Activated T-helper 17 cell treated with anti-CD3 and anti-CD28 coated beads, Interleukin-2, amount 50 U/mL, for 72 hours (primary cell): ENCODE results near the gene MRRF. TPM values are rescaled to one million over a fixed set of nuclear protein-coding genes. Genes with fewer than 3 reads are reported as not detected.

ENCODE experiments used
- ATAC-seq: fragments of 150-1000 bp; cut with Tn5 transposase; replicated peaks from 2 replicates; pipeline ENCODE4 v1.10.0; 2021; ENCODE audit warnings: mild to moderate bottlenecking, moderate library complexity
- H3K27ac Mint-ChIP-seq: one replicate; pipeline ENCODE4 v1.8.0; 2022; ENCODE audit warnings: mixed read lengths
- H3K27me3 Mint-ChIP-seq: one replicate; pipeline ENCODE4 v1.8.0; 2022; ENCODE audit warnings: mixed read lengths
- H3K36me3 Mint-ChIP-seq: one replicate; pipeline ENCODE4 v1.8.0; 2022; ENCODE audit warnings: low read depth, mild to moderate bottlenecking, mixed read lengths
- H3K4me1 Mint-ChIP-seq: one replicate; pipeline ENCODE4 v1.8.0; 2022; ENCODE audit warnings: mixed read lengths
- H3K4me3 Mint-ChIP-seq: one replicate; pipeline ENCODE4 v1.8.0; 2022; ENCODE audit warnings: mild to moderate bottlenecking, mixed read lengths
- H3K9me3 Mint-ChIP-seq: one replicate; pipeline ENCODE4 v1.8.0; 2022; ENCODE audit warnings: mixed read lengths
- total RNA-seq, 2 donors: library from RNA; stranded (reverse); gene quantifications; one replicate each; pipeline ENCODE4 v1.2.3, GENCODE V29; 2022

Gene MRRF
- total RNA-seq, 2 donors from 2014 or later = 42.7 to 51.3 TPM

DNA sequence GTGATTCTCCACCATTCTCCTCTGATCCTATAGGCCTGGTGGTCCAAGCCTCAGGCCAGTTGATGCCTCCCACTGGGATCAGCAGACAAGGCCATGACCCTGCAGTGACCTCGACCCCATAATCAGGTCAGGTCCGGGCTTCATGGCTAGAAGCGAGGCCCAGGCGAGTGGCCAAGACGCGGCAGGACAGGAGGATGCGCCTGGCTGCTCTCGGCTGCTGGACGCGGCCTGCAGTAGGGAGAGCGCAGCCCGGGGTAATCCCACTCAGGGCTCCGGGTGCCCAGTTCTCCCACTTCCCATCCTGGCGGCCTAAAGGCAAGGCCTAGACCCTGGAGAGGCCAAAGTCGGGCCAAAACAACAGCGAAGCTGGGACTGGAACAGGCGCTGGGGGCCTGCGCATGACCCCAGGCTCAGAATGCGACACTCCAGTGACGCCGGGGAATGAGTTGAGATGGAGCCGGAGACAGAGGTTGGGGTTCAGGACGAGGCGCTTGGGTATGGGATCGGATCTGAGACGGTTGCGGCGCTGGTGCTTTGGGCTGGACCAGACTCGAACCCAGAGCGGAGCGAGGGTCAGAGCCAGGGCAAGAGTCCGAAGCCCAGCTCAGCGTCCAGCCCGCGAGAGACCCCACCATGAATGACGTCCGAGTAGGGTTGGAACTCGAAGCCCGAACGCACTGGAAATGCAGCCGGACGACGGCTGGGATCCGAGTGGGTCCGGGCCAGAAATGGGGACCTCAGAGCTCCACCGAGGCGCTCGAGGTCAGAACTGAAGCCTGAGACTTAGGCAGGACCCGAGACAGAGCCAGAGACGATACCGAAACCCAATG lies 39.2 kb upstream of the MRRF start:
- Mint-ChIP-seq H3K27me3 (peaks cover 56% of the 10 kb centered on the region), H3K27ac (no peak overlapping the region), H3K4me3 (no peak overlapping the region), H3K36me3 (no peaks in the 10 kb centered on the region), H3K4me1 (no peaks in the 10 kb centered on the region), H3K9me3 (no peaks in the 10 kb centered on the region)
- ATAC-seq = no peak

DNA sequence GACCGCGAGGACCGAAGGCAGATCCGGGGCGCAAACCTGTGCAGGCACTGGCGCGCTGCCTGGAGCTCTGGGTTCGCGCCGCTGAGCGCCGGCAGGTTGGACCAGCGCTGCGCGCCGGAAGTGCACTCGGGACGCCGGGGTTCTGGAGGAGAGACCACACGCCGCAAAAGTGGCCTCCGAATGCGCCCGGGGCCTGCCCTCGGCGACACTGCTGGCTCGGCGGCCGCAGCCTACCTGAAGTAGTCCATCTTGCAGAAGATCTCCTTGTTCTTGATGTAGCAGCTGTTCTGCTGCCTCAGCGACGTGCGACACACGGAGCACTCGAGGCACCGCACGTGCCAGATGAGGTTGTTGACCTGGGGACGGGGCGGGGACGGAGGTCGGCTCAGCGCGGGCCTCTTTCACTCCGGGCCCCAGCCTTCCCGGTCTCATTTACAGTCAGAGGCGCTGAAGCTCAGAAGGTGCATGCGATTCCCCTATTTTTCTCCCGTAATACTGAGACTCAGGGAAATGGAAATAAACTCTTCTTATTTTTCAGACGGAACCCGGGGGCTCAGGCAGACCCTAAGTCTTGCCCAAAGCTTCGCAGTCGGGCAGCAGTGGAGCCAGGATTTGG lies 38.4 kb upstream of the MRRF start:
- Mint-ChIP-seq H3K27ac (no peak overlapping the region), H3K9me3 (no peaks in the 10 kb centered on the region), H3K4me1 (no peaks in the 10 kb centered on the region), H3K36me3 (no peaks in the 10 kb centered on the region), H3K4me3 (no peak overlapping the region), H3K27me3 (peaks cover 52% of the 10 kb centered on the region)
- no peak for ATAC-seq

DNA sequence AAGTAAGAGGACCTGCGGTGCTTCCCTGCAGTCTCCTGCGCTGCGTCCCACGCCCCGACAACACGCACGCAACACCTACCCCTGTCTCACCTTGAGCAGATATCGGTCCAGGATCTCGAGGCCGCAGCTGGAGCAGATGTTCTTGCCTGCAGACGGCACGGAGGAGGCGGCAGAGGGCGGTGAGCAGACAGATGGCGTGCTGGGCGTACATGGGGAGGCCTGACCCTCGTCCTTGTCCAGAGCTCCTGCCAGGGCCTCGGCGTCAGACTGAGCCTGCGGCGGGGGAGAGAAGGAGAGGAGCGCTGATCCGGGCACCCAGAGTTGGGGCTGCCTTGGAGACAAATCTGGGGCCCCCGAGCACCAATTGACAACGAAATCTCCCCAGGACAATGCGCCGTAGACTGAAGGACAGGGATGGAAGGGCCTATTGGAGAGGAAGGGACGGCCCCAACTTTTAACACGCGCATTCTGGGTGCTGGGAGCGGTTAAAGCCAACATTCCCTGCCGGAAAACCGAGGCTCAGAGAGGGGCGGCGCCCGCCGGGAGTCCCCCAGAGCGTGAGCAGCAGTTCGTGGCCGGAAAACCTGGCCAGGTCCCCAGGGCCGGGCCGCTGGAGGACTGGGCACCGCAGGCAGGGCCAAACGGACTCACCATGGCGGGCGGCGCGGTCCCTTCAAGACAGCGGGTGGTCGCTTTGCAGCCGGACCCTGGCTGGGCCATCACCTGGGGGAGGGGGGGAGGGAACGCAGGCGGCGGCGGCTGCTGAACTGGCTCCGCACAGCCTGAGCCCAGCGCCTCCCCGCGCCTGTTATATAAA lies 37.7 kb upstream of the MRRF start:
- no peak overlapping the region for H3K27ac Mint-ChIP-seq
- peaks cover 45% of the 10 kb centered on the region for H3K27me3 Mint-ChIP-seq
- H3K4me1 Mint-ChIP-seq = no peaks in the 10 kb centered on the region
- no peaks in the 10 kb centered on the region for H3K36me3 Mint-ChIP-seq
- no peak for ATAC-seq
- no peak overlapping the region for H3K4me3 Mint-ChIP-seq
- H3K9me3 Mint-ChIP-seq = no peaks in the 10 kb centered on the region

DNA sequence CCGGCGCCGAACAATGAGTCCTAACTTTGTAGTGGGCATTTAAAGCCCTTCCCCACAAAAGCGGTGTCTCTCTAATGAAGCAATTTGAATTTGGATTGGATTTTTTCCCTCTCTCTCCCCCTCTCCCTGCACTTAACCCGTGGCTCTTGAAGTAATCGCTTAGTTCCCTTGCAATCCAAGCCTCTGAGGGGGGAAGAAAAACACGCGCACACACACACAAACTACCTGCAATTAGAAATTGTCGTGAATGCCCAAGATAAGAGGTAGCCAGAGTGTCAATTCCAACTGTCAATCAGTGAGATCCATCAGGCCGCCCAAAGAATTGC lies 37.1 kb upstream of the MRRF start:
- Mint-ChIP-seq H3K9me3 (no peaks in the 10 kb centered on the region), H3K27ac (no peak overlapping the region), H3K27me3 (peaks cover 39% of the 10 kb centered on the region), H3K36me3 (no peaks in the 10 kb centered on the region), H3K4me3 (no peak overlapping the region), H3K4me1 (no peaks in the 10 kb centered on the region)
- ATAC-seq = no peak

DNA sequence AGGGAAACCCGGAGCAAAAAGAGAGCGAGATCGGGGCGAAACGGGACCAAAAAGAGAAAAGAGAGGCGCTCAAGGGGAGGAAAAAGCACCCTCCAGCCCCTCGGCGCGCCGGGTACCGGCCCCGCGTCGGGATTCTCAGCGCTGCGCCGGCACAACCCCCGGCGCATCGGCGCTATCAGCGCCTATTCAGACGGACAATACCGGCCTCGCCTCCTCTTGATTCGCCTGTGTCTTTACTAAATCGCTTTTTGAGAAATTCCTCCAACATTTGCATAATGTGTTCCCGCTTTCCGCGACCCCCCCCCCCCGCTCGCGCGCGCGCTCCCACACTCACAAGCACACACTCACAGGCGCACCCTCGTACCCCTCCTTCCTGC lies 36.5 kb upstream of the MRRF start:
- Mint-ChIP-seq H3K27ac (no peak overlapping the region), H3K36me3 (no peaks in the 10 kb centered on the region), H3K27me3 (peaks cover 33% of the 10 kb centered on the region), H3K9me3 (no peaks in the 10 kb centered on the region), H3K4me1 (no peaks in the 10 kb centered on the region), H3K4me3 (peak overlapping the region; percentile 10)
- ATAC-seq = no peak

GRCh38 chr9:122228568-122229484 lies 35.9 kb upstream of the MRRF start, which contains the start of gene LHX6:
LHX6 (minus strand) TSS chr9:122228957; CDS start chr9:122228740, 217 bp downstream.
- H3K36me3 Mint-ChIP-seq = no peaks in the 10 kb centered on the region
- peak within 1 kb of the TSS; percentile 10 for H3K4me3 Mint-ChIP-seq
- peaks cover 26% of the 10 kb centered on the region for H3K27me3 Mint-ChIP-seq

DNA sequence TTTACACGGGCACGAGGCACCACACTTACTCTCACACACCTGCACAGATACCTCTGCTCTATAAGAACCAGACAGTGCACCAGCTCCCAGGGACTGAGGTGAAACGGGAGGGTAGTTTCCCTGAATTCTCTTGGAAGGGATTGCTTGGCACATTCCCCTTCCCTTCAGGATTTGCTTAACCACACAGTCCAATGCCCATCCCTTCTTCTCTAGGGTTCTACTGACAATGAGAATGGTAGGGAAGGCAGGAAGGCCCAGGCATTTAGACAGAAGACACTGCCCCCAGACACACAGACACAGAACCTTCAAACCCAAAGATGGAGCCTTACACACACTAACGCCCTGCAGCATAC lies 35.2 kb upstream of the MRRF start:
- peaks cover 22% of the 10 kb centered on the region for H3K27me3 Mint-ChIP-seq
- H3K4me3 Mint-ChIP-seq = no peak overlapping the region
- no peaks in the 10 kb centered on the region for H3K9me3 Mint-ChIP-seq
- no peak for ATAC-seq
- no peaks in the 10 kb centered on the region for H3K36me3 Mint-ChIP-seq
- no peak overlapping the region for H3K27ac Mint-ChIP-seq
- no peaks in the 10 kb centered on the region for H3K4me1 Mint-ChIP-seq

More at GRCh38 chr9:122228568-122229484, 35.9 kb upstream of the MRRF start, which contains the start of gene LHX6:
- no peaks in the 10 kb centered on the region for H3K9me3 Mint-ChIP-seq
- ATAC-seq = peak; percentile 23
- no peak within 1 kb of the TSS for H3K27ac Mint-ChIP-seq
- H3K4me1 Mint-ChIP-seq = no peaks in the 10 kb centered on the region

DNA sequence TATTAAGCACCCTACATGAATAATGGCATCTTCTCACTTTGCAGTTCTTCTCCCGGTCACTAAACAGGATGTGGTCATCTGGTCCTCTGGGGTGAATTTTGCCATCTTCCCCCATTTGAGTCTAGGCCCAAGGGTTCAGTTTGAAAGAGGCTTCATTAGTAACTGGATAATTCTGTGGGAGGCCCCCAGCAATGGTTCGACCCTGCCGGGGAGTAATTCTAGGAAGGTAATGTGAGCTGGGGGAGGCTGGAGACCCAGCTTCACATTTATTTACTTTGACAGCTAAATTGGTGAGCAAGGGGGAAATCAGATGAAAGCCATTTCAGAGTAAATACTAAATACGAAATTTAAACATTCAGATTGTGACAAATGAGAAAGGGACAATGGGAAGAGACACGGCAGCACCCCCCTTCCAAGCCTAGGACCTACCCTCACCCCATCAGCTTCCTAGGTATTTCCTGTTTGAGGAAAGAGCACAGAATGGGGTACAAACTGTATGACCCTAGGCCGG lies 31.8 kb upstream of the MRRF start:
- no peak for ATAC-seq
- peaks cover under 1% of the 10 kb centered on the region for H3K36me3 Mint-ChIP-seq
- H3K4me1 Mint-ChIP-seq = no peaks in the 10 kb centered on the region
- no peaks in the 10 kb centered on the region for H3K9me3 Mint-ChIP-seq
- no peaks in the 10 kb centered on the region for H3K27me3 Mint-ChIP-seq
- no peak overlapping the region for H3K27ac Mint-ChIP-seq
- no peak overlapping the region for H3K4me3 Mint-ChIP-seq

DNA sequence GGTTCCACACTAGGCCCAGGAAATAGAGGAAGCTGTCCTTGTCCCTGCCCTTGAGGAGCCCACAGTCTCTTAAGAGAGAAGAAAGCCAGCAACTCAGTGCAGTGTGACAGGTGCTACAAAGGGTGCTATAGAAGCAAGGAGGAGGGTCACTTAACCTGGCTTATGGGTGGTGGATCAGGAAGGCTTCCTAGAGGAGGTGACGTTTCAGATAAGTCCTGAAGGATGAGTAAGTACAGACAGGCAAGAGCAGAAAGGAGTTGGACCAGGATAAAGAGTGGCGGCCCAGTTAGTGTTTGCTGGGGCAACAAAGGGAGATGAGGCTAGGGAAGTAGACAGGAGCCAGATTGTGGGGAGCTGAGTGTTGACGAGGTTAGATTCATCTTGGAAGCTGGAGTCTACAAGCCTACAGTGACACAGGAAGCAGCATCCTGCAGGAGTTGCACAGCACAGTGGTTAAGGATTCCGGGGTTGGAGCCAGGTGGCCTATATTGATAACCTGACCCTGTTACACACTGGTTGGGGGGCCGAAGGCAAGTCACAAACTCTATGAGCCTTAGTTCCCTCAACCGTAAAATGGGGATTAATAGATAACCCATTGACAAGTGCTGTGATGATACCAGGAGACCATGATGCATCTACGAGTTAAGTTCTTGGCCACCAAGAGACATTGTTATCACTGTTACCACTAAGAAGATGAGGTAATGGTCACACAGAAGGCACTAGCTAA lies 30.5 kb upstream of the MRRF start:
- Mint-ChIP-seq H3K9me3 (no peaks in the 10 kb centered on the region), H3K4me1 (no peaks in the 10 kb centered on the region), H3K27me3 (no peaks in the 10 kb centered on the region)

DNA sequence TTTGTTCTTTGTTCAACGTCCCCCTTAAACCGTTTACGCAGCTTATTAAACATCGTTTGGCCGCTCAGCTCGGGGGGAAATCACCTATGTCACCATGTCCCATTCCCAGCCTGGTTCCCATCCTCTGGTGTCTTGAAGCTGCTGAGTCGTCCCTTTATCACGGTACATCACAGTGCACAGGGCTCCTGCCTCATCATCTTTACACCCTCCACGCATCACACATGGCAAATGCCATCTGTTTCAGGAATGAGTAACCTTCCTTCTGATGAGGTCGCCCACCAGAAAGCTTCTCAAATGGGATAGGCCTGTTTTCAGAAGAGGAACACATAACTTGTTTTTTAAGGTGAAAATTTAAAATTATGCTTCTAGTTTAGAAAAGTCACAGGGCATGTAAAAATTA lies 28.0 kb upstream of the MRRF start:
- no peaks in the 10 kb centered on the region for H3K4me1 Mint-ChIP-seq
- peaks cover 38% of the 10 kb centered on the region for H3K36me3 Mint-ChIP-seq
- no peaks in the 10 kb centered on the region for H3K27me3 Mint-ChIP-seq
- H3K4me3 Mint-ChIP-seq = no peak overlapping the region
- no peaks in the 10 kb centered on the region for H3K9me3 Mint-ChIP-seq
- no peak overlapping the region for H3K27ac Mint-ChIP-seq
- ATAC-seq = no peak

More for the DNA sequence above, 30.5 kb upstream of the MRRF start:
- Mint-ChIP-seq H3K4me3 (no peak overlapping the region), H3K36me3 (peaks cover 13% of the 10 kb centered on the region), H3K27ac (no peak overlapping the region)
- no peak for ATAC-seq

DNA sequence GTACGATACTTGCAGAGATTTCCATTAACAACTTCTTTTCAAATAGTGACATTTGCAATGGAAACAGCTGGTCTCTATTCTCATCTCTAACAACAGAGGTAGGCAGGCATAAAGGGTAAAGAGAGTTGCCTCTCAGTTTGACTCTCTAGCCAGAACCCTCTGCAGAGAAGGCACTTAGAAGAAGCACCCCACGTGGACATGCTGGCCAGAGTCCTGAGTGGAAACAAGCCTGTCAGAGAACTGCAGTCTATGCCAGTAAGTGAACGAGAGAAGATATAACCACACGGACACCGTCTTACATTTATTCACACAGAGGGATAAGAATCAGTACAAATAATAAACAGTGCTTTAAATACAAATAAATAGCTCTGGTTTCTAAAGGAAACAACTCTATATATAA lies 25.0 kb upstream of the MRRF start:
- Mint-ChIP-seq H3K4me1 (no peaks in the 10 kb centered on the region), H3K36me3 (peaks cover 69% of the 10 kb centered on the region), H3K27me3 (no peaks in the 10 kb centered on the region), H3K9me3 (no peaks in the 10 kb centered on the region), H3K4me3 (no peak overlapping the region), H3K27ac (no peak overlapping the region)
- ATAC-seq = no peak

DNA sequence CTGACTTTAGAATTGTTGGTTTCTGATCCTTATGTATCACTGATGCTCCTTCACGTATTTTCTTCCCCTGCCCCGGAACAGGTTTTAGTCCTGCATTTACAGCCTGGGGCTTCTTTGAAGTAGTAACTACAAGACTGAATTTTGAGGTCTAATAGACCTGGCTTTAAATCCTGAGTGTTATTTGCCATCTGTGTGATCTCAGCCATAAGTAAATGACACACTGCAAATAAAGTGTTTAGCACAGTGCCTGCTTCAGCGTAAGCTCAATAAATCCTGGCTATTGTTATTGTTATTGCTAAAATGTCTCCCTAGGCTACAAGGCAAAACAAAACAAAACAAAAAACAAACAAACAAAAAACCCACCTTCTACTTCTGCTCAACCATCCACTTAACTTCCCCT lies 20.3 kb upstream of the MRRF start:
- no peaks in the 10 kb centered on the region for H3K4me1 Mint-ChIP-seq
- no peak overlapping the region for H3K27ac Mint-ChIP-seq
- peaks cover 96% of the 10 kb centered on the region for H3K36me3 Mint-ChIP-seq
- no peaks in the 10 kb centered on the region for H3K9me3 Mint-ChIP-seq
- no peak for ATAC-seq
- no peaks in the 10 kb centered on the region for H3K27me3 Mint-ChIP-seq
- H3K4me3 Mint-ChIP-seq = no peak overlapping the region

DNA sequence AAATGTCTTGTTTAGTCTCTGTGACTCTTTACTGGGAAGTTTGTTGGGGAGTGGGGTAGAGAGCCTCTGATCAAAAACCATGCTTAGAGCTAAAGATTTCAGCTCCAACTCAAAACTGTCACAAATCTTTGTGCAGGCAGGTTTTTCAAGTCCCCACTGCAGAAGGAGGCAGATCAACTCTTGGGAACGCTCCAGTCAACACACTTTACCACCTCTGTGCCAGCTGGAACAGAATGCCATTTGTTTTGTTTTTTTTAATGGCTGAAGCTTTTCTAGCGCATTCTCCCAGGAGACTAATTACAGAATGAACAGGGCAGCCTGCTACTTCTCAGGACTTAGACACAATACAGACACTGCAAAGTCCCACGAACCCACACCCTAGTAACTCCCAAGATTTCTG lies 18.0 kb upstream of the MRRF start:
- H3K27ac Mint-ChIP-seq = no peak overlapping the region
- H3K9me3 Mint-ChIP-seq = no peaks in the 10 kb centered on the region
- H3K27me3 Mint-ChIP-seq = no peaks in the 10 kb centered on the region
- H3K4me1 Mint-ChIP-seq = no peaks in the 10 kb centered on the region
- H3K4me3 Mint-ChIP-seq = no peak overlapping the region
- H3K36me3 Mint-ChIP-seq = peaks cover 96% of the 10 kb centered on the region
- no peak for ATAC-seq
